B cell (primary cell): ENCODE measurements around the gene MAPT. TPM values are rescaled to one million over a fixed set of nuclear protein-coding genes. Genes with fewer than 3 reads are reported as not detected.

ENCODE experiments used
- ATAC-seq: fragments of 200-7000 bp; cut with Tn5 transposase; one replicate; pipeline ENCODE4 v1.10.0; 2021; ENCODE audit warnings: low read depth, mild to moderate bottlenecking, moderate number of reproducible peaks, moderate library complexity
- CTCF ChIA-PET: fragments of 350-600 bp; sonication (Branson Sonifier 250); formaldehyde crosslinking; loops from one replicate; lab custom pipeline; 2021; ENCODE audit warnings: antibody characterized with exemption, inconsistent platforms; lab: Charles Lee
- POLR2A ChIA-PET: fragments of 350-600 bp; sonication (Branson Sonifier 250); formaldehyde crosslinking; loops from one replicate; lab custom pipeline; 2021; ENCODE audit warnings: antibody characterized with exemption; lab: Charles Lee
- DNase-seq: peaks from one replicate; pipeline ENCODE4 v3.0.0; 2013
- H2AFZ ChIP-seq: 2 replicates; pipeline ENCODE4 v1.6.1; 2012; ENCODE audit warnings: mild to moderate bottlenecking, low read depth, low read length; ENCODE audit not compliant: insufficient read depth, poor library complexity, severe bottlenecking
- H3K27ac ChIP-seq, 2 donors: 1 replicate in 1 of 2; 2 replicates in 1 of 2; pipeline ENCODE4 v1.5.1; 2012 to 2013; ENCODE audit warnings: low read length in 2 of 2, mild to moderate bottlenecking in 2 of 2, moderate library complexity in 1 of 2
- H3K27me3 ChIP-seq, 4 experiments: fragments of 200-600 bp in 1 of 4; sonication (generic) in 1 of 4; replicated peaks in 1 of 4; 1 replicate in 2 of 4; 2 replicates in 2 of 4; pipeline versions ENCODE4 v1.6.1 to v1.7.0; 2013 to 2016; ENCODE audit warnings: low read length in 3 of 4, mild to moderate bottlenecking in 2 of 4, mixed read lengths in 1 of 4, moderate library complexity in 1 of 4; ENCODE audit not compliant: insufficient read depth in 4 of 4, control insufficient read depth in 3 of 4; ENCODE audit errors: control extremely low read depth in 1 of 4
- H3K36me3 ChIP-seq, 2 experiments: replicated peaks in 1 of 2; 1 replicate in 1 of 2; 2 replicates in 1 of 2; pipeline versions ENCODE4 v1.6.1 to v1.7.1; 2013; ENCODE audit warnings: low read length in 1 of 2; ENCODE audit not compliant: insufficient read depth in 2 of 2, control insufficient read depth in 1 of 2; ENCODE audit errors: control extremely low read depth in 1 of 2, extremely low read depth in 1 of 2
- H3K4me1 ChIP-seq, 2 donors: fragments of 200-600 bp in 1 of 2; sonication (generic) in 1 of 2; 1 replicate in 1 of 2; 2 replicates in 1 of 2; pipeline versions ENCODE4 v1.5.1 to v1.6.1; 2013 to 2017; ENCODE audit warnings: low read length in 2 of 2; ENCODE audit not compliant: control insufficient read depth in 2 of 2, insufficient read depth in 2 of 2
- H3K4me2 ChIP-seq: replicated peaks from 2 replicates; pipeline ENCODE3; 2012; ENCODE audit warnings: mild to moderate bottlenecking, low read depth, low read length; ENCODE audit not compliant: poor library complexity, severe bottlenecking
- H3K4me3 ChIP-seq, 5 experiments: fragments of 200-600 bp in 1 of 5; sonication (generic) in 1 of 5; 1 replicate in 3 of 5; 2 replicates in 2 of 5; pipeline versions ENCODE4 v1.5.1 to v1.7.0; 2011 to 2016; ENCODE audit warnings: low read length in 4 of 5, mild to moderate bottlenecking in 4 of 5, low read depth in 2 of 5, control low read depth in 1 of 5, moderate library complexity in 1 of 5; ENCODE audit not compliant: insufficient read depth in 1 of 5; ENCODE audit errors: control extremely low read depth in 1 of 5, extremely low read depth in 1 of 5
- H3K79me2 ChIP-seq: fragments of 200-600 bp; sonication (generic); one replicate; pipeline ENCODE4 v1.6.0; 2016; ENCODE audit warnings: low read length; ENCODE audit not compliant: control insufficient read depth, insufficient read depth
- H3K9ac ChIP-seq: fragments of 200-600 bp; sonication (generic); 2 replicates; pipeline ENCODE4 v1.6.1; 2017; ENCODE audit warnings: mild to moderate bottlenecking, low read length, moderate library complexity
- H3K9me3 ChIP-seq, 3 donors: one replicate each; pipeline versions ENCODE4 v1.6.1 to v1.7.1; 2013; ENCODE audit warnings: low read length in 2 of 3; ENCODE audit not compliant: control insufficient read depth in 2 of 3, insufficient read depth in 1 of 3; ENCODE audit errors: control extremely low read depth in 1 of 3
- H4K20me1 ChIP-seq: 2 replicates; pipeline ENCODE4 v1.6.0; 2012; ENCODE audit warnings: mild to moderate bottlenecking, low read length; ENCODE audit not compliant: insufficient read depth, control insufficient read depth, poor library complexity, severe bottlenecking
- H3K27ac Mint-ChIP-seq: one replicate; pipeline ENCODE4 v1.8.0; 2021; ENCODE audit warnings: mixed read lengths
- H3K27me3 Mint-ChIP-seq: one replicate; pipeline ENCODE4 v1.8.0; 2021; ENCODE audit warnings: mixed read lengths
- H3K4me1 Mint-ChIP-seq: one replicate; pipeline ENCODE4 v1.8.0; 2021; ENCODE audit warnings: mixed read lengths
- H3K4me3 Mint-ChIP-seq: one replicate; pipeline ENCODE4 v1.8.0; 2021; ENCODE audit warnings: mixed read lengths
- H3K9me3 Mint-ChIP-seq: one replicate; pipeline ENCODE4 v1.8.0; 2022; ENCODE audit warnings: mixed read lengths; ENCODE audit not compliant: insufficient read depth
- CTCF ChIP-seq: fragments of 200-600 bp; IDR thresholded peaks from one replicate; pipeline ENCODE4 v1.8.0; 2022; ENCODE audit warnings: antibody characterized with exemption, mild to moderate bottlenecking
- EZH2 ChIP-seq: IDR thresholded peaks from 2 replicates; pipeline ENCODE4 v1.6.1; 2012; ENCODE audit warnings: borderline replicate concordance, low read depth, mild to moderate bottlenecking, moderate library complexity, low read length; ENCODE audit not compliant: insufficient read depth, poor library complexity, severe bottlenecking
- WGBS: methylation state at CpG from one replicate; pipeline ENCODE4 v1.1.5; 2013; ENCODE audit warnings: missing lambda C conversion rate; ENCODE audit not compliant: insufficient coverage; 5-methylcytosine and 5-hydroxymethylcytosine counted together
- intact Hi-C: fragments of 100-400 bp; cut with micrococcal nuclease; formaldehyde crosslinking; loops from one replicate; pipeline ENCODE4 v1.10.0; 2022
- polyA plus RNA-seq: library from polyadenylated mRNA; depleted of rRNA; stranded (reverse); fragments of >200 nt; gene quantifications from 2 replicates; pipeline ENCODE4 v1.2.3, GENCODE V29; 2012
- total RNA-seq, 2 donors: library from RNA; stranded (reverse); fragments of 120-200 nt in 1 of 2; gene quantifications; 1 replicate in 1 of 2; 2 replicates in 1 of 2; pipeline versions ENCODE4 v1.2.3 to v1.2.4, GENCODE V29; 2013 to 2022

Gene MAPT
- total and polyA plus RNA-seq, 2 donors (not counting 1 experiment from before 2014, with no cell fraction given): 0.13 to 0.20 TPM

GRCh38 chr17:45854209-45854608, 40.1 kb upstream of the MAPT start:
- H3K27ac ChIP-seq: no peak overlapping the region
- H3K4me1 ChIP-seq: peaks cover 0 to 2% of the 10 kb centered on the region in 2 donors
- peaks cover 0 to 10% (median 0%) of the 10 kb centered on the region in 3 donors for H3K9me3 ChIP-seq
- ChIA-PET POLR2A (no interaction called here), CTCF (interaction anchor here (0.6 kb wide), 1 partner anchor 150 kb away, joined by 3 read pairs; no protein-coding TSS in a partner anchor)
- Mint-ChIP-seq H3K4me1 (no peaks in the 10 kb centered on the region), H3K4me3 (no peak overlapping the region), H3K27ac (no peak overlapping the region), H3K27me3 (peaks cover 38% of the 10 kb centered on the region), H3K9me3 (no peaks in the 10 kb centered on the region)
- intact Hi-C loops: no loop called here
- H3K27me3 ChIP-seq: peaks cover 0 to 25% (median 3%) of the 10 kb centered on the region in 4 experiments
- no peaks in the 10 kb centered on the region for H3K36me3 ChIP-seq
- no peak overlapping the region for H3K4me2 ChIP-seq
- no peak overlapping the region for H2AFZ ChIP-seq
- DNase-seq (no peak), ATAC-seq (no peak)
- H3K4me3 ChIP-seq: no peak overlapping the region
- TF ChIP-seq EZH2 (no peak), CTCF (no peak)
- H3K79me2 ChIP-seq: no peaks in the 10 kb centered on the region
- H3K9ac ChIP-seq: no peak overlapping the region
- 82% methylated on average over 8 of the region's 9 CpGs for WGBS
- H4K20me1 ChIP-seq: no peaks in the 10 kb centered on the region

- Mint-ChIP-seq H3K4me1 (no peaks in the 10 kb centered on the region), H3K9me3 (no peaks in the 10 kb centered on the region), H3K4me3 (no peak overlapping the region), H3K27ac (no peak overlapping the region), H3K27me3 (peaks cover 40% of the 10 kb centered on the region)
- no peak for DNase-seq
- no peak for ATAC-seq
- 33% methylated on average over 1 of the region's 2 CpGs for whole genome bisulfite sequencing
- TF ChIP-seq CTCF: no peak
- TF ChIP-seq EZH2: no peak
- Histone ChIP-seq H3K9me3 (peaks cover 0 to 10% (median 0%) of the 10 kb centered on the region in 3 donors), H3K4me3 (no peak overlapping the region), H3K36me3 (no peaks in the 10 kb centered on the region), H3K4me1 (peaks cover 0 to 2% of the 10 kb centered on the region in 2 donors), H3K79me2 (no peaks in the 10 kb centered on the region), H2AFZ (no peak overlapping the region), H3K27me3 (peaks cover 0 to 25% (median 3%) of the 10 kb centered on the region in 4 experiments), H3K4me2 (no peak overlapping the region), H4K20me1 (no peaks in the 10 kb centered on the region), H3K9ac (no peak overlapping the region), H3K27ac (no peak overlapping the region)
- CTCF ChIA-PET: interaction anchor here (1.3 to 1.5 kb wide), 2 partner anchors 15 to 24 kb away, joined by 3 read pairs; no protein-coding TSS in a partner anchor
- intact Hi-C loops: no loop called here
- POLR2A ChIA-PET: no interaction called here
Measured at GRCh38 chr17:45855691-45856336, 38.5 kb upstream of the MAPT start.
